ENCODE data around the gene ALB. TPM values are rescaled to one million over a fixed set of nuclear protein-coding genes. Genes with fewer than 3 reads are reported as not detected.

The ALB gene
- total RNA-seq, 1 donor from 2014 or later: 0.48 TPM

DNA sequence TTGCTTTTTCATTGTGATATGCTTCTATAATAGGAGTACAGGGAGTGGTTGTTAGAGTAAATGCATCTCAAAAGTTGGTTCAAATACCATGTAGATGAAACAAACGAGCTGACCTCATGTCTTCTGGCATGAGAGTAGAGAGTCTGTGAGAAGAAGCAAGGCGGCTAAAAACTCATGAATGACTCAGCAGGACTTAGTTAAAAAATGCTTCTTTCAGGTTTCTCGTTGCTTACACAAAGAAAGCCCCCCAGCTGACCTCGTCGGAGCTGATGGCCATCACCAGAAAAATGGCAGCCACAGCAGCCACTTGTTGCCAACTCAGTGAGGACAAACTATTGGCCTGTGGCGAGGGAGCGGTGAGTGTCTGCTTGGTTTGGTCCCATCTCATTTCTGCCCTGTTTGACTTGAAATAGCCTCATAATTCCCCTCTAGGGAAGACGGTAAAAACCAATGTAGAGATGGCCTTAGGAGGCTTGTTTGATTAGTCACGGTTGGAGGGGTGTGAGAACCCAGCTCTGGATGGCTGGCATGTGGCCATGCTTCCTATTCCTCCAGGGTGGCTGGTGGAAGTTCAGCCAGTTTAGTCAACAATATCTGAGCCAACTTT, 46.4 kb downstream of the ALB start:
- DNase-seq (ENCODE audit: low spot score): no peak

- no peak for DNase-seq (ENCODE audit: low spot score)
Measured at GRCh38 chr4:73451404-73451803, 47.3 kb downstream of the ALB start.

- DNase-seq (ENCODE audit: low spot score): no peak
Measured at GRCh38 chr4:73451981-73452747, 48.1 kb downstream of the ALB start.

GRCh38 chr4:73452953-73453700, 49.0 kb downstream of the ALB start:
- no peak for DNase-seq (ENCODE audit: low spot score)

GRCh38 chr4:73453701-73454005, 49.6 kb downstream of the ALB start:
- DNase-seq (ENCODE audit: low spot score): no peak

DNA sequence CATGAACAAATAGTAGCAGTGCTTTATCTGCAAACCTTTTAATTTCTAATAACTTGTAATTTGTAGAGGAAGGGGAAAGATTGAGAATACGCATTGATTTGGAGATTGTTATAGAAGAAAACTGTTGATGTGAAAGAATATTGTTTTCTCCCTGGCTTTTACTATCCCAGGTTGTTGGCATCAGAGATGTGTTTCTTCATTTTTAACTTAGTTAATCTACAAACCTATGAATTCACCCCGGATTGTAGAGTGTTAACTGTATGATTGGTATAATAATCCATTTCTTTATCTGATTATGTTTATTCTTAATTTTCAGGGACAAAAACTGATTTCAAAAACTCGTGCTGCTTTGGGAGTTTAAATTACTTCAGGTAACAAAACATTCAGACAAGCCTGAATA, 50.8 kb downstream of the ALB start:
- DNase-seq (ENCODE audit: low spot score): no peak

GRCh38 chr4:73456177-73457022, 52.3 kb downstream of the ALB start:
- no peak for DNase-seq (ENCODE audit: low spot score)

DNA sequence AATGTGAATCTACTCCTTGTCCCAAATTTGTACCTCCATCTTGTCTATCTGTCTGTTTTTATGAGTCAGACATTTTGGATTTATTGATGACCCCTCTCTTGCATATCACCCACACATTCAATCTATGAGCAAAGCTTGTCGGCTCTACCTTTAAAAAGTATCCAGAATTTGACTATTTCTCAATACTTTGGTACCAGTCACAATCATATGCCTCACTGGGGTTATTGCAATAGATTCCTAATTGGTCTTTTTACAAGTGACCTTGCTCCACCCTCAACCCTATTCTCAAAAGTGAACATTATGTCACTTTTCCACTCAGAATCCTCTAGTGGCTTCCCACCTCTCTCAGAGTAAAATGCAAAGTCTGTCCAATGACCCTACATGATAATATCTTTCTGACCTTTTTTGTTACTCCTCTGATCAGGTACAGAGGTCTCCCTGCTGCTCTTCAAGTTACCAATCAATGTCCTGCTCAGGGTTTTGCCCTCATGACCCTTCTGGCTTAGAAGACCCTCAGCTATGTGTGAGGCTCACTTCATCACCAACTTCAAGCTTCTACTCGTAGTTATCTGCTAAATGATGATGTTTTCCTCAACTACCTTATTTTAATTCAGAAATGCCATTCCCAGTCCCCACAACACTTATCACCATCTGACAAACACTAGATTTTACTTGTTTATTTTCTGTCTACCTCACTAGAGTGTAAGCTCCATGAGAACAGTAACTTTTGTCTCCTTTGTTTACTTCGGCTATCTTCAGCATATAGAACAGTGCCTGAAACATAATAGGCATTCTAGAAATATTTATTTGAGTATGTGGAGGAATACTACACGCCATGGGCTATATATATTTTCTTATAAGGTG, 54.3 kb downstream of the ALB start:
- no peak for DNase-seq (ENCODE audit: low spot score)

GRCh38 chr4:73459048-73459421, 54.9 kb downstream of the ALB start:
- no peak for DNase-seq (ENCODE audit: low spot score)

DNA sequence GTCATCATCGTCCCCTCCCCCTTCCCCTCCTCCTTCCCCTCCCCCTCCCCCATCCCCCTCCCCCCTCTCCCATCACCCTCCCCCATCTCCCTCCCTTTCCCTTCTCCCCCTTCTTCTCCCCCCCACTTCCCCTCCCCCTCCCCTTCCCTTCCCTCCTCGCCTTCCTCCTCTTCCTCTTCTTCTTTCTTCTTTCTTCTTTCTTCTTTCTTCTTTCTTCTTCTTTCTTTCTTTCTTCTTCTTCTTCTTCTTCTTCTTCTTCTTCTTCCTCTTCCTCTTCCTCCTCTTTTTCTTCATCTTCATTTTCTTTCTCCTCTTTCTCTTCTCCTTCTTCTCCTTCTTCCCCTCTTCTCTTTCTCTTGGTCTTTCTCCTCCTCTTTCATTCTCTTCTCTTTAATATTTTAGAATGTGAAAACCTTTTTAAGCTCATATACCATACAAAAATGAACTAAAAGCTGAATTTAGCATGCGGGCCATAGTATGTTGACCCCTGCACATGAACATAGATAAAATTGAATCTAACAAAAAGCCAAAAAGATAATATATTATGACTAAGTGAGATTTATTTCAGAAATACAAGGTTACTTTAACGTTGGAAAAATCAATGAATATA, 56.9 kb downstream of the ALB start:
- no peak for DNase-seq (ENCODE audit: low spot score)

- DNase-seq (ENCODE audit: low spot score): no peak
Measured at GRCh38 chr4:73468170-73468569, 64.1 kb downstream of the ALB start.

GRCh38 chr4:73470728-73471127, 66.6 kb downstream of the ALB start:
- DNase-seq (ENCODE audit: low spot score): no peak

Other genes starting within 250 kb of the ALB start
- gene ANKRD17, start 145.5 kb upstream of the ALB start, total RNA-seq: 65.8 TPM
- not detected for gene AFP, start 31.9 kb downstream of the ALB start, total RNA-seq
- not detected for gene AFM, start 77.5 kb downstream of the ALB start, total RNA-seq
- not detected for gene RASSF6, start 216.1 kb downstream of the ALB start, total RNA-seq

Data from mesenteric fat pad (tissue), 1 donor.